Activated CD8-positive, alpha-beta T cell treated with anti-CD3 and anti-CD28 coated beads for 36 hours (primary cell): Measurements from ENCODE around the gene HOXA1. TPM values are rescaled to one million over a fixed set of nuclear protein-coding genes. Genes with fewer than 3 reads are reported as not detected.

Experiments
- ATAC-seq: fragments of 200-7000 bp; cut with Tn5 transposase; one replicate; pipeline ENCODE4 v1.10.0; 2021; ENCODE audit warnings: mild to moderate bottlenecking, moderate library complexity
- CTCF ChIA-PET: fragments of 350-600 bp; sonication (Branson Sonifier 250); formaldehyde crosslinking; loops from one replicate; lab custom pipeline; 2021; ENCODE audit warnings: antibody characterized with exemption; lab: Charles Lee
- POLR2A ChIA-PET: fragments of 350-600 bp; sonication (Branson Sonifier 250); formaldehyde crosslinking; loops from one replicate; lab custom pipeline; 2021; ENCODE audit warnings: antibody characterized with exemption; lab: Charles Lee
- DNase-seq: peaks from one replicate; pipeline ENCODE4 v3.0.0-alpha.2; 2020
- H3K27ac Mint-ChIP-seq: one replicate; pipeline ENCODE4 v1.8.0; 2021; ENCODE audit warnings: mild to moderate bottlenecking, mixed read lengths
- H3K27me3 Mint-ChIP-seq: one replicate; pipeline ENCODE4 v1.8.0; 2021; ENCODE audit warnings: mixed read lengths
- H3K36me3 Mint-ChIP-seq: one replicate; pipeline ENCODE4 v1.8.0; 2021; ENCODE audit warnings: low read depth, mixed read lengths
- H3K4me1 Mint-ChIP-seq: one replicate; pipeline ENCODE4 v1.8.0; 2021; ENCODE audit warnings: low read depth, mixed read lengths
- H3K4me3 Mint-ChIP-seq: one replicate; pipeline ENCODE4 v1.8.0; 2021; ENCODE audit warnings: mild to moderate bottlenecking, moderate library complexity, mixed read lengths
- H3K9me3 Mint-ChIP-seq: one replicate; pipeline ENCODE4 v1.8.0; 2021; ENCODE audit warnings: mixed read lengths
- CTCF ChIP-seq: fragments of 200-600 bp; IDR thresholded peaks from one replicate; pipeline ENCODE4 v1.8.0; 2022; ENCODE audit warnings: antibody characterized with exemption, mild to moderate bottlenecking
- intact Hi-C: fragments of 100-400 bp; cut with micrococcal nuclease; formaldehyde crosslinking; loops from one replicate; pipeline ENCODE4 v1.10.0; 2022
- total RNA-seq, 2 experiments: library from RNA; stranded (reverse); gene quantifications; one replicate each; pipeline ENCODE4 v1.2.3, GENCODE V29; 2021

Gene HOXA1
- total RNA-seq, 2 experiments from 2014 or later: 0.25 TPM

- no peaks in the 10 kb centered on the region for H3K9me3 Mint-ChIP-seq
- intact Hi-C loops: no loop called here
- POLR2A ChIA-PET: interaction anchor here (1.1 kb wide), 1 partner anchor 11 kb away, joined by 3 read pairs; no protein-coding TSS in a partner anchor
- ATAC-seq (no peak), DNase-seq (no peak)
- peak within 1 kb of the TSS; percentile 17 for H3K4me3 Mint-ChIP-seq
- TF ChIP-seq CTCF: peak; percentile 35
- H3K27me3 Mint-ChIP-seq: peaks cover 32% of the 10 kb centered on the region
- CTCF ChIA-PET: interaction anchor here (1.2 to 2.1 kb wide), 4 partner anchors 12 to 461 kb away, joined by 3 to 6 read pairs (median 4); partner anchors contain the start of gene HOXA4
- no peak within 1 kb of the TSS for H3K27ac Mint-ChIP-seq
- peaks cover 3% of the 10 kb centered on the region for H3K4me1 Mint-ChIP-seq
- no peaks in the 10 kb centered on the region for H3K36me3 Mint-ChIP-seq
Observed at GRCh38 chr7:27143023-27143949, 47.5 kb upstream of the HOXA1 start, which contains the start of gene HOXA5. Gene HOXA5, minus strand, starts transcription at chr7:27143681. Its CDS starts 74 bp downstream, at chr7:27143607.

GRCh38 chr7:27142580-27143022 is 46.8 kb upstream of the HOXA1 start:
- H3K27ac Mint-ChIP-seq: no peak overlapping the region
- peaks cover 33% of the 10 kb centered on the region for H3K27me3 Mint-ChIP-seq
- CTCF ChIA-PET: interaction anchor here (2.1 kb wide), 1 partner anchor 12 kb away, joined by 5 read pairs; the partner anchor contains the start of gene HOXA4

GRCh38 chr7:27141923-27142579 is 46.3 kb upstream of the HOXA1 start:
- CTCF ChIA-PET: interaction anchor here (1.4 to 2.1 kb wide), 3 partner anchors 8 to 11 kb away, joined by 3 to 6 read pairs (median 5); partner anchors contain the start of gene HOXA4
- H3K9me3 Mint-ChIP-seq: no peaks in the 10 kb centered on the region

More at GRCh38 chr7:27142580-27143022, 46.8 kb upstream of the HOXA1 start:
- Mint-ChIP-seq H3K4me1 (no peaks in the 10 kb centered on the region), H3K4me3 (peak overlapping the region; percentile 17), H3K9me3 (no peaks in the 10 kb centered on the region), H3K36me3 (no peaks in the 10 kb centered on the region)
- DNase-seq (no peak), ATAC-seq (no peak)
- POLR2A ChIA-PET: no interaction called here
- intact Hi-C loops: no loop called here
- no peak for TF ChIP-seq CTCF

GRCh38 chr7:27141137-27141922 is 45.5 kb upstream of the HOXA1 start:
- CTCF ChIA-PET: interaction anchor here (0.9 to 1.7 kb wide), 3 partner anchors 9 to 20 kb away, joined by 3 to 6 read pairs (median 3); no protein-coding TSS in a partner anchor
- ATAC-seq (no peak), DNase-seq (no peak)
- H3K9me3 Mint-ChIP-seq: no peaks in the 10 kb centered on the region
- POLR2A ChIA-PET: interaction anchor here (0.7 kb wide), 1 partner anchor 52 kb away, joined by 3 read pairs; no protein-coding TSS in a partner anchor
- no peak for TF ChIP-seq CTCF
- intact Hi-C loops: no loop called here
- no peak overlapping the region for H3K4me3 Mint-ChIP-seq
- H3K27me3 Mint-ChIP-seq: peaks cover 26% of the 10 kb centered on the region
- no peak overlapping the region for H3K27ac Mint-ChIP-seq
- H3K4me1 Mint-ChIP-seq: no peaks in the 10 kb centered on the region
- no peaks in the 10 kb centered on the region for H3K36me3 Mint-ChIP-seq

More at GRCh38 chr7:27141923-27142579, 46.3 kb upstream of the HOXA1 start:
- no peak overlapping the region for H3K4me3 Mint-ChIP-seq
- POLR2A ChIA-PET: no interaction called here
- peaks cover 32% of the 10 kb centered on the region for H3K27me3 Mint-ChIP-seq
- H3K27ac Mint-ChIP-seq: no peak overlapping the region
- no peak for DNase-seq
- no peak for TF ChIP-seq CTCF
- no peak for ATAC-seq
- H3K36me3 Mint-ChIP-seq: no peaks in the 10 kb centered on the region
- no peaks in the 10 kb centered on the region for H3K4me1 Mint-ChIP-seq
- intact Hi-C loops: no loop called here
